ENCODE measurements around the gene PPP1R36.

The PPP1R36 gene

DNA sequence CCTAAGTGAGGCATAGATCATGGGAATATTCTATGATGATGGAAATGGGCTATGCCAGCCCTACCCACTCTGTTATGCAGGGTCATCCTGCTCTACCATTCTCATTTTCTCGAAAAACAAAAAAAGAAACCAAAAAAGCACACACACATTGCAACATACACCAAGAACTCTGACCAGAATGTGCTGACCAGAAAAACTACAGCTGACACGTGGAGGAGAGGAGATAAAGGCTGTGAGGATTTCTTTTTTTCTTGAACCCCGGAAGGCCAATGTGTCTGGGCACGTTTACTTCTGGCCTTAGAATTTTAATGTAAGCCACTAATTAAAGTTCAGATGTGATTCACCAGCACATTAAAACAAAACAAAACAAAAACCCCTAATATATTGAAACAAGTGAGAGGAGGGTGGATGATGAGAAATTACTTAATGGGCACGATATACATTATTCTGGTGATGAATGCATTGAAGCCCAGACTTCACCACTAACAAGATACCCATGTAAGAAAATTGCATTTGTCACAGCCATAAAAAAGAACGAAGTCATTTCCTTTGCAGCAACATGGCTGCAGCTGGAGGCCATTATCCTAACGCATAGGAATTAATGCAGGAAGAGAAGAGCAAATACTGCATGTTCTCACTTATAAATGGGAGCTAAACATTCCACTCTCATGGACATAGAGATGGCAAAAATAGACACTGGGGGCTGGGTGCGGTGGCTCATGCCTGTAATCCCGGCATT is 88.1 kb downstream of the PPP1R36 start:
- no peak overlapping the region for H3K4me2 ChIP-seq (ENCODE audit: low read length)
- no peak overlapping the region for H3K9ac ChIP-seq

DNA sequence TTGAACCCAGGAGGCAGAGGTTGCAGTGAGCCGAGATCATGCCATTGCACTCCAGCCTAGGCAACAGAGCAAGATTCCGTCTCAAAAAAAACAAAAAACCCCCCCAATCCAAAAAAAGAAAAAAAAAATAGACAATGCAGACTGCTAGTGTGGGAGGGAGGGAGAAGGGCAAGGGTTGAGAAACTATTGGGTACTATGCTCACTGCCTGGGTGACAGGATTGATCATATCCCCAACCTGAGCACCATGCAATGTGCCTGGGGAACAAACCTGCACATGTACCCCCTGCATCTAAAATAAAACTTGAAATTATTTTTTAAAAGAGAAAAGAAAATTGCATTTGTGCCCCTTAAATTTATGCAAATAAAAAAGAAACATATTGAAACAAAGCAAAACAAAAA is 88.9 kb downstream of the PPP1R36 start:
- no peaks in the 10 kb centered on the region for H3K79me2 ChIP-seq
- H2AFZ ChIP-seq: no peak overlapping the region
- H3K9me3 ChIP-seq (ENCODE audit: control insufficient read depth, low read length): no peaks in the 10 kb centered on the region
- no peak overlapping the region for H3K27ac ChIP-seq
- no peaks in the 10 kb centered on the region for H3K4me1 ChIP-seq
- H3K4me2 ChIP-seq (ENCODE audit: low read length): no peak overlapping the region
- no peaks in the 10 kb centered on the region for H3K27me3 ChIP-seq (ENCODE audit: control insufficient read depth, insufficient read depth, low read length)
- H3K4me3 ChIP-seq (ENCODE audit: low read depth, low read length): no peak overlapping the region
- TF ChIP-seq, protein P1, sequence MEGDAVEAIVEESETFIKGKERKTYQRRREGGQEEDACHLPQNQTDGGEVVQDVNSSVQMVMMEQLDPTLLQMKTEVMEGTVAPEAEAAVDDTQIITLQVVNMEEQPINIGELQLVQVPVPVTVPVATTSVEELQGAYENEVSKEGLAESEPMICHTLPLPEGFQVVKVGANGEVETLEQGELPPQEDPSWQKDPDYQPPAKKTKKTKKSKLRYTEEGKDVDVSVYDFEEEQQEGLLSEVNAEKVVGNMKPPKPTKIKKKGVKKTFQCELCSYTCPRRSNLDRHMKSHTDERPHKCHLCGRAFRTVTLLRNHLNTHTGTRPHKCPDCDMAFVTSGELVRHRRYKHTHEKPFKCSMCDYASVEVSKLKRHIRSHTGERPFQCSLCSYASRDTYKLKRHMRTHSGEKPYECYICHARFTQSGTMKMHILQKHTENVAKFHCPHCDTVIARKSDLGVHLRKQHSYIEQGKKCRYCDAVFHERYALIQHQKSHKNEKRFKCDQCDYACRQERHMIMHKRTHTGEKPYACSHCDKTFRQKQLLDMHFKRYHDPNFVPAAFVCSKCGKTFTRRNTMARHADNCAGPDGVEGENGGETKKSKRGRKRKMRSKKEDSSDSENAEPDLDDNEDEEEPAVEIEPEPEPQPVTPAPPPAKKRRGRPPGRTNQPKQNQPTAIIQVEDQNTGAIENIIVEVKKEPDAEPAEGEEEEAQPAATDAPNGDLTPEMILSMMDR (IDR thresholded peaks at IDR 0.05): no peak
- H3K9ac ChIP-seq: no peak overlapping the region
- no peaks in the 10 kb centered on the region for H3K36me3 ChIP-seq (ENCODE audit: control insufficient read depth, insufficient read depth, low read length)

More for the DNA sequence above, 88.1 kb downstream of the PPP1R36 start:
- no peaks in the 10 kb centered on the region for H3K79me2 ChIP-seq
- H3K27ac ChIP-seq: no peak overlapping the region
- no peaks in the 10 kb centered on the region for H3K9me3 ChIP-seq (ENCODE audit: control insufficient read depth, low read length)
- H3K4me1 ChIP-seq: no peaks in the 10 kb centered on the region
- no peaks in the 10 kb centered on the region for H3K27me3 ChIP-seq (ENCODE audit: control insufficient read depth, insufficient read depth, low read length)
- TF ChIP-seq, protein P1 (IDR thresholded peaks at IDR 0.05): no peak
- H2AFZ ChIP-seq: no peak overlapping the region
- no peak overlapping the region for H3K4me3 ChIP-seq (ENCODE audit: low read depth, low read length)
- no peaks in the 10 kb centered on the region for H3K36me3 ChIP-seq (ENCODE audit: control insufficient read depth, insufficient read depth, low read length)

All from parathyroid adenoma (tissue), 2 donors.